ENCODE results near the gene KRT81.

The KRT81 gene

GRCh38 chr12:52278575-52279421 is 12.5 kb downstream of the KRT81 start:
- peak; percentile 67 to 86 for DNase-seq
- Histone ChIP-seq H3K27ac (peak overlapping the region; percentile 62 to 73), H3K36me3 (no peaks in the 10 kb centered on the region), H3K27me3 (no peaks in the 10 kb centered on the region), H3K9me3 (no peaks in the 10 kb centered on the region), H3K4me1 (peaks cover 0 to 40% (median 32%) of the 10 kb centered on the region in 4 donors), H3K4me3 (peak overlapping the region; percentile 8 to 42)
- peak; percentile 97 to 100 for TF ChIP-seq CTCF (IDR thresholded peaks at IDR 0.05)
- intact Hi-C loops (cut with DNase I; ENCODE audit: low total_unique reads) = loop anchor here (2.0 kb wide), 1 partner anchor 30 kb away; no protein-coding TSS in a partner anchor

- intact Hi-C loops (cut with DNase I; ENCODE audit: low total_unique reads) = loop anchor here (2.0 kb wide), 1 partner anchor 29 kb away; no protein-coding TSS in a partner anchor
- Histone ChIP-seq H3K27ac (no peak overlapping the region), H3K27me3 (no peaks in the 10 kb centered on the region), H3K4me1 (peaks cover 0 to 40% (median 32%) of the 10 kb centered on the region in 4 donors), H3K36me3 (no peaks in the 10 kb centered on the region), H3K4me3 (no peak overlapping the region), H3K9me3 (no peaks in the 10 kb centered on the region)
- no peak for DNase-seq
- TF ChIP-seq CTCF (IDR thresholded peaks at IDR 0.05) = no peak
Observed at GRCh38 chr12:52277486-52278245, 13.7 kb downstream of the KRT81 start.

GRCh38 chr12:52275686-52276085 is 15.6 kb downstream of the KRT81 start:
- intact Hi-C loops (cut with DNase I; ENCODE audit: low total_unique reads) = no loop called here
- no peak for DNase-seq
- no peak overlapping the region for H3K27ac ChIP-seq
- no peak overlapping the region for H3K4me3 ChIP-seq
- H3K36me3 ChIP-seq = no peaks in the 10 kb centered on the region
- no peak for TF ChIP-seq CTCF (IDR thresholded peaks at IDR 0.05)
- peaks cover 0 to 29% (median 22%) of the 10 kb centered on the region in 4 donors for H3K4me1 ChIP-seq
- H3K27me3 ChIP-seq = no peaks in the 10 kb centered on the region
- no peaks in the 10 kb centered on the region for H3K9me3 ChIP-seq

- no peak within 1 kb of the TSS for H3K27ac ChIP-seq
- H3K36me3 ChIP-seq = no peaks in the 10 kb centered on the region
- no peaks in the 10 kb centered on the region for H3K9me3 ChIP-seq
- no peak for DNase-seq
- TF ChIP-seq CTCF (IDR thresholded peaks at IDR 0.05) = no peak
- peaks cover 0 to 4% of the 10 kb centered on the region in 2 donors for H3K27me3 ChIP-seq
- H3K4me3 ChIP-seq = no peak within 1 kb of the TSS
- intact Hi-C loops (cut with DNase I; ENCODE audit: low total_unique reads) = no loop called here
- H3K4me1 ChIP-seq = peaks cover 0 to 18% (median 11%) of the 10 kb centered on the region in 4 donors
Observed at GRCh38 chr12:52274521-52275120, 16.7 kb downstream of the KRT81 start, which contains the start of gene KRT86. Gene KRT86, plus strand, starts transcription at chr12:52274645. Its CDS starts 27,272 bp downstream, at chr12:52301917.

- intact Hi-C loops (cut with DNase I; ENCODE audit: low total_unique reads) = no loop called here
- peaks cover 0 to 4% of the 10 kb centered on the region in 2 donors for H3K27me3 ChIP-seq
Observed at GRCh38 chr12:52271158-52271557, 20.2 kb downstream of the KRT81 start.

More at GRCh38 chr12:52271158-52271557, 20.2 kb downstream of the KRT81 start:
- Histone ChIP-seq H3K4me1 (no peaks in the 10 kb centered on the region), H3K4me3 (no peak overlapping the region), H3K9me3 (no peaks in the 10 kb centered on the region), H3K36me3 (no peaks in the 10 kb centered on the region), H3K27ac (no peak overlapping the region)
- DNase-seq = no peak
- TF ChIP-seq CTCF (IDR thresholded peaks at IDR 0.05) = no peak

Data from tibial artery (tissue), 4 donors.